Stimulated activated CD8-positive, alpha-beta memory T cell treated with anti-CD3 and anti-CD28 coated beads, Interleukin-12 subunit alpha, Interleukin-12 subunit beta, amount 100 ng/mL, for 24 hours (primary cell): ENCODE measurements around the gene HIC2.
"Not testable (repeated sequence)": the region's sequence is repeated elsewhere in the genome, so short reads cannot be mapped to it uniquely, and the experiment has no call there.

Experiments used
- DNase-seq: peaks from one replicate; pipeline ENCODE4 v3.0.0-alpha.2; 2020; ENCODE audit errors: extremely low read depth

The HIC2 gene

DNA sequence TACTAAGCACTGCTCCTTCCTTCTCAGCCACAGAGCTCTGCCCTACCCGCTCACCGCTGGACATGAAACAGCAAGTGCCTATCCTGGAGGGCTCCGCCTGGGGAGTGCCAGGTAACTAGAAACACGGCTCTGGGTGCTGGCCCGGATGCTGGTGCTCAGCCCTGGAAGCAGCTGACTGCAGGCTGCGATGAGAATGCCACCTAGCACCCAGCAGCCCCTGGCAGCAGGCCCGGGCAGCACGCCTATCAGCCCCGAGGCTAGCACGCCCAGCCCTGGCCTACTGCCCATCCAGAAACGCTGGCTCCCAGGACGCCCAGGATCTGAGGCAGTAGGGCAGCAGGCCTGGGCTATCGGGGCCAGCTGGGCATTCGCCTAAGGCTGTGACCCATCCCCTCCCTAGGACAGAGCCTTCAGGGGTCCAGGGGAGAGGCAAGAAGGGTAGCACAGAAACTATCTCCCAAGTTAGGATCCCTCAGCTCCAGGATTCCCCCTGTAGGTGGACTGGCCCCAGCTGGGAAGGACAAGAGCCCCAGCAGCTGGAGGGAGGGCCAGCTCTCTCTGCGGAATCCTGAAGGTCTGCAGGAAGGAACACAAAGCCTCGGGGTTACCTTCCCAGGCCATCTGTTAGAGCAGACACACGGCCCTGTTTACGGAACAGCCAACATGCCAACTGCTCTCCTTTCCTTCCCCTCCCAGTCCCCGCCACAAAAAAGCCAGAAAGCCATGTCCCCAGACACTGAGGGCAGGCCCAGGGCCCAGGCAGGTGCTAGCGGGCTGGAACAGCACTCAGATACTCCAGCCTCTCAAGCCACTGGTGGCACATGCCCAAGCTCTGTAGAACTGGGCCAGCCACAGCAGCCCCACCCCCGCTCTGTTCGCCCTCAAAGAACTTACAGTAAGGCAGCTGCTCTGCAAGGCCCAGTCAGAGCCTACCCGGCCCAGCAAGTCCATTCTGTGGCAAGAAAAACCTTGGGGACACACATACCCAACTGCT is 76.9 kb downstream of the HIC2 start:
- DNase-seq = not testable (repeated sequence)

DNA sequence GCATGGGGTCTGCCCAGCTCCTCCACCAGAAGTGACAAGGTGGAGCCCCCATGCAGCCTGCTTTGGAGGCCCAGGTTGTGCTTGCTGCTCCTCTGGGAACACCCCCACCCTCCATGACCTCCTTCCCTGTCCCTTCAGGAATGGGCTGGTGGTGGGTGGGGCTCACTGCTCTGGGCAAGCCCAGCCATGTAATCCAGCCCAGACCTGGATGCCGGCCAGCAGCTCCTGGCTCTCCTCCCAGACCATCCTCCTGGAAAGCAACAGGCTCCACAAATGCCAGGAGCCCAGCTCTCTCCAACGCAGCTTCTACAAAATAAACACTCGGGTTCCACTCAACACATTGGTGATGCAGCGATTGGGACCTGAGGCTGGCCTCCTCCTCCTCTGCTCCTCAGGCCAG is 80.8 kb downstream of the HIC2 start:
- not testable (repeated sequence) for DNase-seq

DNA sequence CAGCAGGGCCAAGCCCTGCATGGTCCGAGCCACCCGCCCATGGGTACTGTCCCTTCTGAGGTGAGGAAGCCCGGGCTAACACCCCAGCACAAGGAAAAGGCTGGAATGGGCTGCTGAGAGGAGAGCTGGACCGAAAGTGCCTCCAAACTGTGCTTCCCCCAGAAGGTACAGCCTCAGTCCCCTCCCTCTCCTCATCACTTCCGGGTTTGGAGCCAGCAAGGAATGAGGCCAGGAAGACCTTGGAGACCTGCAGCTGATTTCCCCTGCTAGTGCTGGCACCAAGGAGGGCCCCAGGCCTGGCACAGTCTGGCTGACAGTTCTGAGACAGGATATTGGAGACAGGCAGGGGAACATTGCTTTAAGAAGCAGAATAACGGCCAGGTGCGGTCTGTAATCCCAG is 81.3 kb downstream of the HIC2 start:
- DNase-seq = not testable (repeated sequence)

DNA sequence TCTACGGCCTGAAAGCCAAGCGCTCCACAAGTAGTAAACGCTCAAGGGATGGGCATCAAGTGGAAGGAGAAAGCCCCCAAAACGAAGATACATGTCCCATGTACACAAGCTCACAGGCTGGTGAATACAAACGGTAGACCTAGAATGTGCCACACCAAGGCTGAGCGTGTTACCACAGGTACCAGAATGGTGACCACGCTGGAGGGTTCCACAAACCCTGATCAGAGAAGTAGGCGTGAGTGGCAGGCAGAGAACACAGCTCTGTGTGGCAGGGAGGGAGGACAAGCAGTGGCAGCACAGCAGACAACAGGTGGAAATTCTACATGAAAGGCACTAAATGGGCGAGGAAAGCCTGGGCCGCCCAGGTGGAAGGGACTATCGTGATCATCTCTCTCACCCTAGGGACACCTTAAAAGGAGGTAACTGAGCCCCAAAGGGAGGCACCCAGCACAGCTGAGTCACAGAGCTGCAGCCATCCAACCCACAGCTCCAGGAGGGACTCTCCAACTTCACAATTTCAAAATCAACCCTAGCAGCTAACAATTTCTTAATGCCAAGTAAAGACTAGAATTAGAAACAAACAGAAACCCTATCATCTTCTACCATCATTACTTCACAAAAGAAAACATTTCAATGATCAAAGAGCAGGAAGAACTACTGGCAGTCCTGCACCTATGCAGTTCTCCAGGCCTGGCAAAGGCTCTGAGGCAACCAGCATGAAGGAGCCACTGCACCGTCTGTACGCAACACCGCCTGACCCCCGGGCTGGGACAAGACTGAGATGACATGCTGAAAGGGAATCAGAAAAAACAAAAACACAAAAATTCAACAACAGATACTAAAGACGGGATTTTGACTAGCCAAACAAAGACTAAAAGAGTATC is 82.7 kb downstream of the HIC2 start:
- not testable (repeated sequence) for DNase-seq
